Activated naive CD8-positive, alpha-beta T cell (primary cell): ENCODE measurements around the gene LUC7L2.
"Not testable (repeated sequence)": the region's sequence is repeated elsewhere in the genome, so short reads cannot be mapped to it uniquely, and the experiment has no call there.

Experiments used
- H3K27ac Mint-ChIP-seq: one replicate; pipeline ENCODE4 v1.8.0; 2021; ENCODE audit warnings: mixed read lengths
- H3K27me3 Mint-ChIP-seq: one replicate; pipeline ENCODE4 v1.8.0; 2021; ENCODE audit warnings: mixed read lengths
- H3K36me3 Mint-ChIP-seq: one replicate; pipeline ENCODE4 v1.8.0; 2021; ENCODE audit warnings: mixed read lengths
- H3K4me1 Mint-ChIP-seq: one replicate; pipeline ENCODE4 v1.8.0; 2021; ENCODE audit warnings: low read depth, mixed read lengths
- H3K4me3 Mint-ChIP-seq: one replicate; pipeline ENCODE4 v1.8.0; 2021; ENCODE audit warnings: mild to moderate bottlenecking, mixed read lengths
- H3K9me3 Mint-ChIP-seq: one replicate; pipeline ENCODE4 v1.8.0; 2021; ENCODE audit warnings: low read depth, mixed read lengths

Gene LUC7L2

GRCh38 chr7:139431459-139431858, 71.8 kb downstream of the LUC7L2 start:
- peaks cover 7% of the 10 kb centered on the region for H3K4me1 Mint-ChIP-seq
- H3K36me3 Mint-ChIP-seq = peaks cover 4% of the 10 kb centered on the region
- H3K4me3 Mint-ChIP-seq = no peak overlapping the region

GRCh38 chr7:139436806-139437205, 77.1 kb downstream of the LUC7L2 start:
- Mint-ChIP-seq H3K27ac (no peak overlapping the region), H3K9me3 (no peaks in the 10 kb centered on the region)

More at GRCh38 chr7:139431459-139431858, 71.8 kb downstream of the LUC7L2 start:
- no peaks in the 10 kb centered on the region for H3K27me3 Mint-ChIP-seq
- H3K9me3 Mint-ChIP-seq = no peaks in the 10 kb centered on the region
- no peak overlapping the region for H3K27ac Mint-ChIP-seq

GRCh38 chr7:139439375-139439774, 79.7 kb downstream of the LUC7L2 start:
- Mint-ChIP-seq H3K27me3 (no peaks in the 10 kb centered on the region), H3K4me1 (peaks cover 6% of the 10 kb centered on the region), H3K4me3 (no peak overlapping the region), H3K36me3 (peaks cover 2% of the 10 kb centered on the region), H3K9me3 (no peaks in the 10 kb centered on the region), H3K27ac (no peak overlapping the region)

More at GRCh38 chr7:139436806-139437205, 77.1 kb downstream of the LUC7L2 start:
- Mint-ChIP-seq H3K4me3 (no peak overlapping the region), H3K4me1 (peaks cover 7% of the 10 kb centered on the region), H3K36me3 (peaks cover 2% of the 10 kb centered on the region), H3K27me3 (no peaks in the 10 kb centered on the region)

DNA sequence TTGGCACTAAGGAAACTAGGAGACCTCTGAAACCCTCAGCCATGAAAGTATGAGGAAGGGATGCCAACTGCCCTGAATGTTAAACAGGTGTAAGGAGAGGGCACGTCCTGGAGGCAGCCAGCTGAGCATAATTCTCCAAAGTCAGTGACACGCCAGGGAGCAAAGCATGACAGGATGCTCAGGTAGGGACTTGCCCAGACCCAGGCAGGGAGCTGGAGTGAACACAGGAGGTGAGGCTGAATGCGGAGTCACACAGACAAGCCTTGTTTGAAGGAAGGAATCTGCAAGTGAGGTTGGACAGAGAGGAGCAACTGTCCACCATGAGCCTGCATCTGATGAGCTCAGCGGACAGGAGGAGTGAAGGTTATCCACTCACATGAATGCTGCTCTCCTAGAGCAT, 82.3 kb downstream of the LUC7L2 start:
- no peak overlapping the region for H3K4me3 Mint-ChIP-seq
- H3K4me1 Mint-ChIP-seq = peaks cover 2% of the 10 kb centered on the region
- H3K36me3 Mint-ChIP-seq = no peaks in the 10 kb centered on the region
- no peaks in the 10 kb centered on the region for H3K27me3 Mint-ChIP-seq
- H3K9me3 Mint-ChIP-seq = no peaks in the 10 kb centered on the region
- H3K27ac Mint-ChIP-seq = no peak overlapping the region

DNA sequence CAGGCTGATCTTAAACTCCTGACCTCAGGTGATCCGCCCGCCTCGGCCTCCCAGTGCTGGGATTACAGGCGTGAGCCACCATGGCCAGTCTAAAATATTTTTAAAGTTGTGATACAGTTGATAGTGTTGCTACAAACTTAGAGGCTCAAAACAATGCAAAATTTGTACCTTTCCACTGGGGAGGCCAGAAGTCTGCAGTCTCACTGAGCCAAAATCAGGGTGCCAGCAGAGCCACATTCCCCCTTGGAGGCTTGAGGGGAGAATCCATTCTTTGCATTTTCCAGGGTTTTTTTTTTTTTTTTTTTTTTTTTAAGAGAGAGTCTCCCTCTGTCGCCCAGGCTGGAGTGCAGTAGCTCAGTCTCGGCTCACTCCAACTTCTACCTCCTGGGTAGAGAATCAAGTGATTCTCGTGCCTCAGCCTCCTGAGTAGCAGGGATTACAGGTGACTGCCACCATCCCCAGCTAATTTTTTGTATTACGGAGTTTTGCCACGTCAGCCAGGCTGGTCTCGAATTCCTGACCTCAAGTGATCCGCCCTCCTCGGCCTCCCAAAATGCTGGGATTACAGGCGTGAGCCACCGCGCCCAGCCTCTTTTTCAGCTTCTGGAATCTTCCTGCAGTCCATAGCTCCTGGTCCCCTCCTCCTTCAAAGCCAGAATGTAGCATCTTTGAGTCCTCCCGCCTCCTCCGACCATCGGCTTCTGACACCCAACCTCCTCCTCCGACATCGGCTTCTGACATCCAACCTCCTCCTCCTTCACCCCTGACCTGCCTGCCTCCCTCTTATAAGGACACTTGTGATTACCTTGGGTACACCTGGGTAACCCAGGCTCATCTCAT, 86.6 kb downstream of the LUC7L2 start:
- Mint-ChIP-seq H3K36me3 (no peaks in the 10 kb centered on the region), H3K27me3 (no peaks in the 10 kb centered on the region), H3K4me1 (peaks cover 2% of the 10 kb centered on the region), H3K27ac (no peak overlapping the region), H3K4me3 (no peak overlapping the region), H3K9me3 (no peaks in the 10 kb centered on the region)

- Mint-ChIP-seq H3K4me3 (no peak overlapping the region), H3K27ac (no peak overlapping the region), H3K4me1 (no peaks in the 10 kb centered on the region), H3K27me3 (no peaks in the 10 kb centered on the region), H3K36me3 (no peaks in the 10 kb centered on the region), H3K9me3 (no peaks in the 10 kb centered on the region)
Observed at GRCh38 chr7:139450851-139451250, 91.2 kb downstream of the LUC7L2 start.

- no peaks in the 10 kb centered on the region for H3K36me3 Mint-ChIP-seq
- no peak overlapping the region for H3K4me3 Mint-ChIP-seq
- no peaks in the 10 kb centered on the region for H3K4me1 Mint-ChIP-seq
- H3K9me3 Mint-ChIP-seq = no peaks in the 10 kb centered on the region
- H3K27ac Mint-ChIP-seq = no peak overlapping the region
- H3K27me3 Mint-ChIP-seq = no peaks in the 10 kb centered on the region
Observed at GRCh38 chr7:139451638-139452037, 91.9 kb downstream of the LUC7L2 start.

GRCh38 chr7:139452958-139453672, 93.4 kb downstream of the LUC7L2 start:
- no peaks in the 10 kb centered on the region for H3K4me1 Mint-ChIP-seq
- no peaks in the 10 kb centered on the region for H3K9me3 Mint-ChIP-seq
- H3K27ac Mint-ChIP-seq = no peak overlapping the region
- H3K36me3 Mint-ChIP-seq = no peaks in the 10 kb centered on the region
- no peaks in the 10 kb centered on the region for H3K27me3 Mint-ChIP-seq
- H3K4me3 Mint-ChIP-seq = no peak overlapping the region

GRCh38 chr7:139453673-139454321, 94.1 kb downstream of the LUC7L2 start:
- H3K4me1 Mint-ChIP-seq = no peaks in the 10 kb centered on the region

GRCh38 chr7:139455789-139456188, 96.1 kb downstream of the LUC7L2 start:
- H3K27me3 Mint-ChIP-seq = no peaks in the 10 kb centered on the region
- no peaks in the 10 kb centered on the region for H3K9me3 Mint-ChIP-seq
- H3K36me3 Mint-ChIP-seq = no peaks in the 10 kb centered on the region
- no peak overlapping the region for H3K4me3 Mint-ChIP-seq
- no peak overlapping the region for H3K27ac Mint-ChIP-seq
- no peaks in the 10 kb centered on the region for H3K4me1 Mint-ChIP-seq

More at GRCh38 chr7:139453673-139454321, 94.1 kb downstream of the LUC7L2 start:
- no peaks in the 10 kb centered on the region for H3K9me3 Mint-ChIP-seq
- no peaks in the 10 kb centered on the region for H3K36me3 Mint-ChIP-seq
- no peak overlapping the region for H3K27ac Mint-ChIP-seq
- H3K27me3 Mint-ChIP-seq = no peaks in the 10 kb centered on the region
- no peak overlapping the region for H3K4me3 Mint-ChIP-seq

GRCh38 chr7:139456511-139456910, 96.8 kb downstream of the LUC7L2 start:
- Mint-ChIP-seq H3K36me3 (no peaks in the 10 kb centered on the region), H3K4me3 (no peak overlapping the region), H3K27me3 (no peaks in the 10 kb centered on the region), H3K27ac (no peak overlapping the region), H3K4me1 (no peaks in the 10 kb centered on the region), H3K9me3 (no peaks in the 10 kb centered on the region)

GRCh38 chr7:139457153-139457946, 97.7 kb downstream of the LUC7L2 start:
- H3K36me3 Mint-ChIP-seq = no peaks in the 10 kb centered on the region
- H3K27ac Mint-ChIP-seq = no peak overlapping the region
- no peak overlapping the region for H3K4me3 Mint-ChIP-seq
- no peaks in the 10 kb centered on the region for H3K4me1 Mint-ChIP-seq
- H3K27me3 Mint-ChIP-seq = no peaks in the 10 kb centered on the region
- no peaks in the 10 kb centered on the region for H3K9me3 Mint-ChIP-seq

DNA sequence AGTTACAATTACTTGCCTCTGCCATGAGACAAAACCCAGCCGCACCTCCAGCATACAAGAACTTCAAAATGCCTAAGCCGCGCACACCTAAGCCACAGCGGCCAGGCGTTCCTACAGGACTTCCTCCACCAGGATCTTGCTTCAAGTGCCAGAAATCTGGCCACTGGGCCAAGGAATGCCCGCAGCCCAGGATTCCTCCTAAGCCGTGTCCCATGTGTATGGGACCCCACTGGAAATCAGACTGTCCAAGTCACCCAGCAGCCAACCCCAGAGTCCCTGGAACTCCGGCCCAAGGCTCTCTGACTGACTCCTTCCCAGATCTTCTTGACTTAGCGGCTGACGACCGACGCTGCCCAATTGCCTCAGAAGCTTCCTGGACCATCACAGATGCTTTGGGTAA, 103.7 kb downstream of the LUC7L2 start:
- H3K4me1 Mint-ChIP-seq, H3K27ac Mint-ChIP-seq: not testable (repeated sequence)

GRCh38 chr7:139464511-139464910, 104.8 kb downstream of the LUC7L2 start:
- H3K4me1 Mint-ChIP-seq, H3K27ac Mint-ChIP-seq, H3K9me3 Mint-ChIP-seq, H3K36me3 Mint-ChIP-seq, H3K27me3 Mint-ChIP-seq, H3K4me3 Mint-ChIP-seq: not testable (repeated sequence)

More for the DNA sequence above, 103.7 kb downstream of the LUC7L2 start:
- H3K9me3 Mint-ChIP-seq, H3K27me3 Mint-ChIP-seq, H3K36me3 Mint-ChIP-seq, H3K4me3 Mint-ChIP-seq: not testable (repeated sequence)
